CD4-positive, alpha-beta T cell treated with Interferon gamma for 1 hour (primary cell): ENCODE results near the gene DENND1B.
"Not testable (repeated sequence)": the region's sequence is repeated elsewhere in the genome, so short reads cannot be mapped to it uniquely, and the experiment has no call there.

ENCODE experiments used
- DNase-seq: peaks from one replicate; pipeline ENCODE4 v3.0.0-alpha.2; 2020

The DENND1B gene

GRCh38 chr1:197743578-197743977 lies 31.7 kb downstream of the DENND1B start:
- no peak for DNase-seq

DNA sequence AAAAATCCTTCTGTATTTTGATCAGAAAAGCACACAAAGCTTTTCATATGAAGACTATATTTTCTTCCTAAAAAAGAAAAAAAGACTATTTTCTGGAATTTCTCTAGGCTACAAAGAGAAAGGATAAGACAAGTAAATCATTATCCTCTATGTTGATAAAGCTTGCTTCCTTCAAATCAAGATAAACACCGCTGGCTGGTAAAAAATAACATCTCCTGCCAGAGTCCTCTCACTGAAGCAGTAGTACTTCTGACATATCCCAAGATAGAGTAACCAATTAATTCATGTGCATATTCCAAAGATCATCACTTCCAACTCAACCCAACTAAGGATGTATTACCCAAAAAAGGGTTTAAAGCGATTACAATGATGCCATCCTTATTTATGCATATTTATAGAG lies 34.3 kb downstream of the DENND1B start:
- DNase-seq, result no peak

- no peak for DNase-seq
These were observed 36.4 kb downstream of the DENND1B start for GRCh38 chr1:197738927-197739326.

GRCh38 chr1:197737916-197738315 lies 37.4 kb downstream of the DENND1B start:
- DNase-seq, result no peak

GRCh38 chr1:197736685-197737084 lies 38.6 kb downstream of the DENND1B start:
- no peak for DNase-seq

GRCh38 chr1:197735461-197735860 lies 39.8 kb downstream of the DENND1B start:
- DNase-seq, result no peak

DNA sequence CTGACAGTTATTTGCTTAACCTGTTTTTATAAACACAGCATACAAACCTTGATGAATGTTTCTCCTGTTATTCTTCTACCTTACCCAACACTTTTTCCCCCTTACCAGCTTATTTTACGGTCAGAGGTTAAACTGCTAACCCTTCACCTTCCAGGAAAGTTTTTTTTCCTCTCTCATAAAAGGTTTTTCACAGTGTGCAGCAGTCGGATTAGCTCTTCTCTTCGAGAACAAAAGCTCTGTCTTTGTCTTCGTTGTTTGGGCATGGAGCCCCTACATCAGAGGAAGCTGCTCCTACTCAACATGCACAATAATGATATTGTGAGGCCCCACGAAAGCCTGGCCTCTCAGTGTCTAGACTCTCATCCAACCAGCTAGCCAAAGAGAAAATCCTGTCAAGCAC lies 42.0 kb downstream of the DENND1B start:
- DNase-seq, result no peak

- no peak for DNase-seq
These were observed 43.1 kb downstream of the DENND1B start for GRCh38 chr1:197732187-197732586.

DNA sequence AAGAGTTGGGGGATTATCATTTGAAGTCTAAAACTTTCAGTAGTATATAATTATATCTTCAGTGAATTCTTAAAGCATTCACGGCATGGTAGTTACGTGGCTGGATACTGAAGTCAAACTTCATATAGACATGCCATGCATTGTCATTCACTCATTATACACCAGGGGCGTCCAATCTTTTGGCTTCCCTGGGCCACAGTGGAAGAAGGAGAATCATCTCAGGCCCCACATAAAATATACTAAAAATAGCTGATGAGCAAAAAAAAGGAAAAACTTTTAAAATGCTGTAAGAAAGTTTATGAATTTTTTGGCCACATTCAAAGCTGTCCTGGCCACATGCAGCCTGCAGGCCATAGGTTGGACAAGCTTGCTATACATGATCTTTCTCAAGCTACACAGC lies 43.8 kb downstream of the DENND1B start:
- no peak for DNase-seq

GRCh38 chr1:197725976-197726375 lies 49.3 kb downstream of the DENND1B start:
- DNase-seq, result no peak

DNA sequence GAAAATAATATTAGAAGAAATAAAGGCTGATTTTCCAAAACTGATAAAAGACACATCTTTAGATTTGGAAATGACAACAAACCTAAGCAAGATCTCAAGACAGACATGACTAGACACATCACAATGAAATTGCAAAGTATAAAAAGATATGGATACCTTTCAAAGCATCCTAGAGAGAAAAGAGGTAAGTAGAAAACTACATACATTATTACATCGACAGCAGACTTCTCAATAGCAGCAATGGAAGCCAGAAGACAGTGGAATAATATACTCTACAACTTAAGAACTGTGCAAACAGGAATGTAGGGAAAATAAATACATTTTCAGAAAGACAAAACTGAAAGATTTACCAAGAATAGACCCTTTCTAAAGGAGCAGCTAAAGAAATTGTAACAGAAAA lies 50.2 kb downstream of the DENND1B start:
- DNase-seq, result no peak

DNA sequence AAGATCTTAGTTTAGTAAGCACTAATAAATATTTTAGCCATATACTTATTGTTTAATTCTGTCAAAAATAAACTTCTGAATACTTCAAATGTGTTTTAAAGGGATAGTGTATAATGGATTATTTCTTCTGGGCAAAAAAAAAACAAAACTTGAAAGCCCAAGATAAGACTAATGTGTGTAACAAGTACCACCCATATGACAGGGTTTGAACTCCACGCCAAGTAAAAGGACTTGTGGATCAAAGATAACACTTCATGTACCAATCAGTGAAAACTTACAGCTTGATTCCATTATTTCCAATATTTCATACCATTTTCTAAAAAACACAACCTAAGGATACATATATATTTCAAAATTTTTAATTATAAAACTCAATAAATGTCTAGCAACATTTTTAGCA lies 59.5 kb downstream of the DENND1B start:
- DNase-seq, result no peak

DNA sequence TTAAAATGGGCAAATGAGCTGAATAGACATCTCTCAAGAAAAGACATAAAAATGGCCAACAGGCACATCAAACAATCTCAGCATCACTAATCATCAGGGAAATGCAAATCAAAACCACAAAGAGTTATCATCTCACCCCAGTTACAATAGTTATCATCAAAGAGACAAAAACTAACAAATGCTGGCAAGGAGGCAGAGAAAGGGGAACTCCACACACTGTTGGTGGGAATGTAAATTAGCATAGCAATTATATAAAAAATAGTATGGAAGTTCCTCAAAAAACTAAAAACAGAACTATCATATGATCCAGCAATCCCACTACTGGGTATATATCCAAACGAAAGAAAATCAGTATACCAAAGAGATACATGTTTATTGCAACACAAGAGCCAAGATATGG lies 68.7 kb downstream of the DENND1B start:
- DNase-seq, result no peak

- no peak for DNase-seq
These were observed 69.3 kb downstream of the DENND1B start for GRCh38 chr1:197705941-197706340.

- DNase-seq, result not testable (repeated sequence)
These were observed 74.6 kb downstream of the DENND1B start for GRCh38 chr1:197700688-197701087.

GRCh38 chr1:197696372-197696771 lies 78.9 kb downstream of the DENND1B start:
- no peak for DNase-seq

- DNase-seq, result no peak
These were observed 79.3 kb downstream of the DENND1B start for GRCh38 chr1:197695961-197696360.

DNA sequence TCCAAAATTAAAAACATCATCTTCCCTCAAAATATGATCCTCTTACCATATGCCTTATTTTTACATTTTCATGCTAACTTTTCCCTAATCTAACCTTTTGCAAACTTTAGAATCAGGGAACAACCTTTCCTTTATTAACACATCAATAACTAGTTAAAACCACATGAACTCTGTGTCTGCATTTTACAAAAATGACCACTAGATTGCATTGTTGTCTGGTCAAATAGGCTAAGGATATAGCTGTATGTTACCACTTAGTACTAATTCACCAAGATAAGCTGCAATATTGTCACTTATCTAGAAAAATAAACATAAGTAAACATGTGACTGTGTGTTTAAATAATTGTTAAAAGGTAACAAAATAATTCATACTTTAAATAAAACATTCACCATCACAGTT lies 82.3 kb downstream of the DENND1B start:
- DNase-seq, result no peak

- DNase-seq, result no peak
These were observed 83.5 kb downstream of the DENND1B start for GRCh38 chr1:197691816-197692215.

- no peak for DNase-seq
These were observed 85.2 kb downstream of the DENND1B start for GRCh38 chr1:197690074-197690473.

GRCh38 chr1:197688233-197688632 lies 87.0 kb downstream of the DENND1B start:
- DNase-seq, result no peak

- DNase-seq, result no peak
These were observed 88.5 kb downstream of the DENND1B start for GRCh38 chr1:197686702-197687355.

DNA sequence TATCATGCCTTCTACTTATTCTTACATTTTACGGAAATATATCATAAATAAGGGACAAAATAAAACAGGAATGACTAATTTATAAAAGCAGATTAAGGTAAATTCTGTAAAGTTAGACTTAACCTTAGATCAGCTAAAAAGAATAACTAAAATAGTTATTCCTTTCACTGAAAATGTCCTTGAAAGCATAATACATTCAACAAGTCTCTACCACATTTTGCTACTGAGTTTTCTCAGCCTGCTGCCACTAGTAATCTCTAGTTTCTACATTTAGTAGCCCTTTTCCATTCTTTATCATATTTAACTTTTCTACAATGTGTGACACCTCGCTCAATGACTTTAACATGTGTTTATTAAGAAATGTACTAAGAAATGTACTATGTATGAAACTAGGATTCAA lies 89.0 kb downstream of the DENND1B start:
- no peak for DNase-seq

GRCh38 chr1:197685785-197686184 lies 89.5 kb downstream of the DENND1B start:
- no peak for DNase-seq

GRCh38 chr1:197683895-197684553 lies 91.3 kb downstream of the DENND1B start:
- DNase-seq, result no peak
